HG03460 (cell line): ENCODE results near the gene MYL11.

Experiments
- ATAC-seq: cut with Tn5 transposase; IDR thresholded peaks from one replicate; pipeline ENCODE4 v1.9.1; 2021; ENCODE audit not compliant: unreplicated experiment

The MYL11 gene

GRCh38 chr16:30416624-30417528 is 42.3 kb downstream of the MYL11 start:
- ATAC-seq = no peak

GRCh38 chr16:30417529-30418349 is 43.1 kb downstream of the MYL11 start:
- ATAC-seq = peak; percentile 77

- ATAC-seq = no peak
Measured at GRCh38 chr16:30418350-30419181, 44.0 kb downstream of the MYL11 start.

GRCh38 chr16:30421010-30421409 is 46.4 kb downstream of the MYL11 start:
- ATAC-seq = no peak
